T-helper 2 cell treated with Interferon-gamma antibody and Interleukin-4, amounts not matched to agents 100 ng/mL and 5 ng/mL, for 36 hours (primary cell): ENCODE results near the gene ZNF575. TPM values are rescaled to one million over a fixed set of nuclear protein-coding genes. Genes with fewer than 3 reads are reported as not detected.
"Not testable (repeated sequence)": the region's sequence is repeated elsewhere in the genome, so short reads cannot be mapped to it uniquely, and the experiment has no call there.

Experiments
- intact Hi-C: fragments of 100-400 bp; cut with micrococcal nuclease; formaldehyde crosslinking; loops from one replicate; pipeline ENCODE4 v1.15.1; 2023
- total RNA-seq: library from RNA; stranded (reverse); gene quantifications from 2 replicates; pipeline ENCODE4 v1.2.3, GENCODE V29; 2022

The ZNF575 gene
- total RNA-seq, 1 donor from 2014 or later = 3.7 TPM

DNA sequence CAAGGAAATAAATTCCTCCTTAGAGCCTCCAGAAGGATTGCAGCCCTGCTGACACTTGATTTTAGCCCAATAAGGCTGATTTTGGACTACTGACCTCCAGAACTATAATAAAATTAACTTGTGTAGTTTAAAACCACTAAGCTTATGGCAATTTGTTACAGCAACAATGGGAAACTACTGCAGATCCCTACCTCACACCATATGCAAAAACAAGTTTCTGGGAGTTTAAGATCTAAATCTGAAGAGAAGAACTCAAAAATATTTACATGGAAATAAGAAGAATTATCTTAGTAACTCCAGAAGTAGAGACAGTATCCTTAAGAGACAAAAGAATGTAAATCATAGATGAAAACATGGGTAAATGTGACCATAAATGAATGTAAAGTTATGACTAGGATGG, 5.9 kb downstream of the ZNF575 start:
- intact Hi-C loops = loop anchor here (10.0 kb wide), 1 partner anchor 216 kb away; the partner anchor contains the start of gene SMG9

GRCh38 chr19:43540381-43540780, 7.4 kb downstream of the ZNF575 start:
- intact Hi-C loops = no loop called here

- intact Hi-C loops = no loop called here
Measured at GRCh38 chr19:43541920-43542650, 9.1 kb downstream of the ZNF575 start.

DNA sequence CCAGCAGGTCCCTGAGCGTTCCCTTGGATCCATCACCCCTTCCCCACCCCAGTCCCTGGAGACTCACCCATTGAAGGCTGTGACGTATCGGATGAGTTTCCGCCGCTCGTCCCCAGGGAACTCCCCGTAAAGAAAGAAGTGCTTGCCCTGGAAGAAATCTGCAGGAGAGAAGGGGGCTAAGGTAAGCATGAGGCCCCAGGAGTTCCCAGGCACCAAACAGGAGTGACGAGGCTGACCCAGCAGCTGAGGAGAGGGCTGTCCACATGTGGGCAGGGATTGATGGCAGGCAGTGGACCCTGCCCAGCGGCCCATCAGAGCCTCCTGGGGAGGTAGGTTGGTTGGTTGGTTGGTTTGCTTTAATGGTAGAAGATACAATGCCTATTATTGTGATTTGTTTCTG, 11.1 kb downstream of the ZNF575 start:
- intact Hi-C loops = no loop called here

DNA sequence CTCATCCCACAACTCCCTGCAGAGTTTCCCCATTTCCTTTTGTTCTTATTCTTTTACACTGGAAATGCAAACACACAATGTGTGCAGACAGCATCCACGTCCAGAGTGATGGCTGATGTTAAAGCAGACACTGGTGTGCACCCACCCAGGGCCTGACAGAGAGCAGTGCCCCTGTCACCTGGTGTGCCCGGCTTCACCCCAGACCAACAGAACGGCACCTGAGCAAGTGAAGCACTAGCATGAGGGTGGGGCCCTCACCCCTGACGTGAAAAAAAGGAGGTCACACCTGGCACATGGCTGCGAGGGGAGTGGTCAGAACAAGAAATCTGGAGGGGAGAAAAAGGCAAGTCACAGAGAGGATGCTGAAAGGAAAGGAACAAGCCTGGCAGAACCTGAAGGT, 12.3 kb downstream of the ZNF575 start:
- intact Hi-C loops = no loop called here

GRCh38 chr19:43545981-43546380, 13.0 kb downstream of the ZNF575 start:
- intact Hi-C loops = no loop called here

GRCh38 chr19:43546581-43546980, 13.6 kb downstream of the ZNF575 start:
- intact Hi-C loops = no loop called here

- intact Hi-C loops = not testable (repeated sequence)
Measured at GRCh38 chr19:43547926-43548325, 14.9 kb downstream of the ZNF575 start.

DNA sequence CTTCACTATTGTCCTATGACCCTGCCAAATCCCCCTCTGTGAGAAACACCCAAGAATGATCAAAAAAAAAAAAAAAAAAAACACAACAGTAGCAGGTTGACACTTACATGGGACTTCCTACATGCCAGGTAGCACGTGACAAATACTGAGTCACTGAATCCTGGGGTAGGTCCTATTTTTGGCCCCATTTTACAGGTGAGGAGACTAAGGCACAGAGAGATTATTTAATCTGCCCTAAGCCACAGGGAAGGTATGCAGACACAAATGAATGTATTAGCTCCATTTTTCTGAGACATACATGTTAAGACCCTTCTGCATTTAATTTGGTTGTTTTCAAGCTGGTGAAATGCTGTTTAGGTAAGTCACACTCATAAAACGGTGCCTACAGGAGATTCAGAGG, 15.7 kb downstream of the ZNF575 start:
- intact Hi-C loops = no loop called here

GRCh38 chr19:43551399-43552197, 18.6 kb downstream of the ZNF575 start:
- intact Hi-C loops = no loop called here

GRCh38 chr19:43552198-43552450, 19.1 kb downstream of the ZNF575 start:
- intact Hi-C loops = no loop called here

DNA sequence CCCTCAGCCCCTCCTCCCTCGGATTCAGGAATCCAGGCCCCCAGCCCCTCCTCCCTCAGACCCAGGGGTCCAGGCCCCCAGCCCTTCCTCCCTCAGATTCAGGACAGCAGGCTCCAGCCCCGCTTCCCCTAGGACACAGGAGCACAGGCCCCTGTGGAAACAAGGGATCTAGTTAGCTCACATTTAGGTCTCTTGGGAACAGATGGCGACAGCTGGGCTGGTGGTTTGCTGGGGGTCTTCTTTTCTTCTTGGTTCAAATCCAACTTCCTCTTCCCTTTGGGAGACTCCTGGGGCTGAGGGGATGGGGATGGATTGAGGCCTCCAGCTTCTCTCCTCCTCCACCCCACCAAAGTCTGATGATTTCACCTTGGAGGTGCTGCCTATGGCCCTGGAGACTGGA, 19.6 kb downstream of the ZNF575 start:
- intact Hi-C loops = no loop called here

GRCh38 chr19:43553656-43554055, 20.7 kb downstream of the ZNF575 start:
- intact Hi-C loops = no loop called here

GRCh38 chr19:43554317-43554895, 21.4 kb downstream of the ZNF575 start:
- intact Hi-C loops = no loop called here

DNA sequence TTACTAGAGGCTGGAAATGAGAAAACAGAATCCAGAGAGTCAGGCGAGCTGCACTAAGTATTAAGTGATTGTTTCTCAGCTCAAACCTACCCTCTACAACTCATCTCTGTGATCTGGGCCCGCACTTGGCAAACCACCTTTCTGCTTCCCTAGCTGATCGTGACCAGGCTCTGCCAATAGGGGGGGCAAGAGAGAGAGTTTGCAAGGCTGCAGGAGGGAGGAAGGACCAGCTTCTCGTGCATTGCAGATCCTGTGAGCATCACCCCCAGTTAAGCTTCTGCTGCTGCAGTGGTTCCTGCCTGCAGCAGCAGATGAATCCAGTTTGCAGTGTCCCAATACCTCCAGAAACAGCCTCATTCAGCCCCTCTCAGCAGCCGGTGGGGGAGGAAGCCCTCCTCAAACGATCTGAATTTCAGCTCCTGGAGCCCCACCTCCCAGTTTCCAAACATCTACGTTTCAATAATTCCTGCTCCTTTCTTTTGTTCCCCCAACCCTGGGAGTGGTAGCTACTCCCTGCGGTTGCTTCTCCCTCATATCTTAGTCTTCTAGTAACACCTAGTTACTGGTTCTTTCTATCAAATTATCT, 22.3 kb downstream of the ZNF575 start:
- intact Hi-C loops = loop anchor here (1.0 kb wide), 1 partner anchor 39 kb away; no protein-coding TSS in a partner anchor

DNA sequence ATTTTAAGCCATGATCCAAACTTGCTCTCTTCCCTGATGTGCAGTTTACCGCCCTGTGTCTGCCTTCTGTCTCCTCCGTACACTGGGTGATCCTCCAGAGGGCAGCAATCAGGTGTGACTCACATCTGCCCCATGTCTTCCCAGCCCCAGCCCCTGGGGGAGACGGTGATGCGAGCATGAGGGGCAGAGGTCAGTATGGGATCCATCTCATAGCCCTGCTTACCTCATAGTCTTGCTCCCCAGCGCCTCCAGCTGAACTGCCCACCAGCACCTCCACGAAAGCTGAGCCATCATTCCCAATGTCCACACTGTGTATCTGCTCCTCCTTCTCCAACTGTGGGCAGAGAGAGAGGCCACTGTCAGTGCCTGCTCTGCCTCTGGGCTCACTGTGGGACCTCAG, 27.7 kb downstream of the ZNF575 start:
- intact Hi-C loops = no loop called here

- intact Hi-C loops = no loop called here
Measured at GRCh38 chr19:43561139-43561970, 28.4 kb downstream of the ZNF575 start.

- intact Hi-C loops = no loop called here
Measured at GRCh38 chr19:43562226-43562697, 29.3 kb downstream of the ZNF575 start.

GRCh38 chr19:43562698-43563241, 29.8 kb downstream of the ZNF575 start:
- intact Hi-C loops = no loop called here

DNA sequence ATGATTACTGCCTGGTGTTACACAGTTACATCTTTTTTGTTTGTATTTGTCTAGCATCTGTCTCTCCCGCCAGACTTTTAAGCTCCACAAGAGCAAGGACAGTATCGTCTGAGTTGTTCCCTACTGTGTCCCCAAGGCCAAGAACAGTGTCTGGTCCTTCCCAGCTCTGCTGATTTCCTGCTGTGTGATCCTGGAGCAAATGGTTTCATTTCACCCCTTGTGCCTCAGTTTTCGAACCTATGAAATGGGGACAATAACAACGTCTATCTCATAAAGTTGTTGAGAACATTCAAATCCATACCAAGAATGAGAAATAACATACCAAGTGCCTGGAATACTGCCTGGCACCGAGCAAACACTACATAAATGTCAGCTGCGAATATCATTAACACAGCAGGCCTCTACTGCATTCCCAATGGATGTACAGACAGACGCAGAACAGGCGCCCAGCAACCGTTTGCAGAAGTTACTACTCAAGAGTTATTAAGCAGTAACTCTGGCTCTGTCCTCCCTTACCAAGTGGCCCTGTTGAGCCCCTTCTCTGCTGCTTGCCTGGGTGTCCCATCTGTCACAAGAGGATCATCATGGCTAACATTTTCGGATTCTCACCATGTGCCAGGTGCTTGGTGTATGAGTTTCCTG, 30.9 kb downstream of the ZNF575 start:
- intact Hi-C loops = no loop called here
